ENCODE measurements around the gene CTDSPL2. TPM values are rescaled to one million over a fixed set of nuclear protein-coding genes. Genes with fewer than 3 reads are reported as not detected.
"Not testable (repeated sequence)": the region's sequence is repeated elsewhere in the genome, so short reads cannot be mapped to it uniquely, and the experiment has no call there.

CTDSPL2 gene
- total RNA-seq, 4 donors from 2014 or later: 52.0 to 84.8 (median 62.8) TPM

DNA sequence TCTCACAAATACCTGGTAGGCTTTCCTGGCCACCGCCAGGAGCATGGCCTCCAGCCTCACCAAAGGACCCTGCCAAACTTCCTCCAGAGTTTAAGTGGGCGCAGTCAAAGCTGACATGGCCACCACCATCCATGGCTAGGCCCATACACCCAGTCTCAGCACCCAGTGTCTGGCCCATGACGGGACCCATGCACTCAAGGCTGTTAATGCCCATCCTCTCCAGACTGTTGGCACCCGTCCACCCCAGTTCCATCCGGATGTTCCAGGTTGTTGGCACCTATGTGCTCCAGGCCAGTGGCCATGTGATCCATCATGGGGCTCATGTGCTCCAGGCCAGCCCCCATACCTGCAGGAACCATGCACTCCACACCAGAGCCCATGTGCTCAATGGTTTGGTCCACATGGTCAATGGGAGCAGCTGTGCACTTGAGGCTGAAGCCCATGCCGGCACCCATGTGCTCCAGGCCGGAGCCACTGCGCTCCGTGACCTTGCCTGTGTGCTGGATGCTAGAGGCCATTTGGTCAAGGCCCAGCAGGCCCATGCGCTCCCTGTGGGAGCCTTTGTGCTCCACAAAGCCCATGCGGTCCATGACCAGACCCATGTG lies 20.4 kb downstream of the CTDSPL2 start:
- TF ChIP-seq POLR2AphosphoS5 (IDR thresholded peaks at IDR 0.05) (no peak), CTCF (IDR thresholded peaks at IDR 0.05) (no peak), POLR2A (IDR thresholded peaks at IDR 0.05) (no peak), EP300 (IDR thresholded peaks at IDR 0.05; ENCODE audit: low read depth) (no peak)
- intact Hi-C loops (cut with DNase I; ENCODE audit: low total_unique reads) (no loop called here), in situ Hi-C loops (cut with MboI; ENCODE audit: low pct_ligation_motif_present in 1 of 4, low pct_unique_long_range_greater_than_20kb in 1 of 4, low sequenced_read_pairs in 3 of 4) (no loop called here)
- no peak overlapping the region for H3K27ac ChIP-seq
- no peaks in the 10 kb centered on the region for H3K9me3 ChIP-seq
- WGBS, 2 donors (ENCODE audit: low coverage in 1 of 2): 99% methylated on average over 11 of the region's 11 CpGs; no CpG with 5 or more reads in 1 of the 2 donors
- H3K4me3 ChIP-seq: no peak overlapping the region
- no peaks in the 10 kb centered on the region for H3K27me3 ChIP-seq
- peaks cover 0 to 6% (median 0%) of the 10 kb centered on the region in 4 donors for H3K4me1 ChIP-seq
- no peak for DNase-seq
- H3K36me3 ChIP-seq: no peaks in the 10 kb centered on the region

GRCh38 chr15:44450172-44450571 lies 22.7 kb downstream of the CTDSPL2 start:
- intact Hi-C loops (cut with DNase I; ENCODE audit: low total_unique reads): no loop called here
- H3K27me3 ChIP-seq: no peaks in the 10 kb centered on the region

GRCh38 chr15:44453578-44454283 lies 26.3 kb downstream of the CTDSPL2 start:
- H3K27me3 ChIP-seq; DNase-seq; in situ Hi-C loops (cut with MboI; ENCODE audit: low pct_ligation_motif_present in 1 of 4, low pct_unique_long_range_greater_than_20kb in 1 of 4, low sequenced_read_pairs in 3 of 4); H3K27ac ChIP-seq; H3K36me3 ChIP-seq; H3K9me3 ChIP-seq; intact Hi-C loops (cut with DNase I; ENCODE audit: low total_unique reads); H3K4me3 ChIP-seq: not testable (repeated sequence)
- 94 to 96% methylated on average over 2 to 6 of the region's 6 CpGs for WGBS, 2 donors (ENCODE audit: low coverage in 1 of 2)
- peaks cover 6 to 14% (median 8%) of the 10 kb centered on the region in 4 donors for H3K4me1 ChIP-seq

More at GRCh38 chr15:44450172-44450571, 22.7 kb downstream of the CTDSPL2 start:
- no peak overlapping the region for H3K4me3 ChIP-seq
- peaks cover 0 to 6% (median 0%) of the 10 kb centered on the region in 4 donors for H3K4me1 ChIP-seq
- H3K9me3 ChIP-seq: no peaks in the 10 kb centered on the region
- in situ Hi-C loops (cut with MboI; ENCODE audit: low pct_ligation_motif_present in 1 of 4, low pct_unique_long_range_greater_than_20kb in 1 of 4, low sequenced_read_pairs in 3 of 4): no loop called here
- WGBS, 2 donors (ENCODE audit: low coverage in 1 of 2): 42 to 71% methylated on average over 1 of the region's 1 CpG
- DNase-seq: no peak
- no peak for TF ChIP-seq POLR2A (IDR thresholded peaks at IDR 0.05)
- no peak for TF ChIP-seq POLR2AphosphoS5 (IDR thresholded peaks at IDR 0.05)
- TF ChIP-seq EP300 (IDR thresholded peaks at IDR 0.05; ENCODE audit: low read depth): no peak
- TF ChIP-seq CTCF (IDR thresholded peaks at IDR 0.05): no peak
- H3K27ac ChIP-seq: no peak overlapping the region
- no peaks in the 10 kb centered on the region for H3K36me3 ChIP-seq

- TF ChIP-seq POLR2A (IDR thresholded peaks at IDR 0.05) (no peak), EP300 (IDR thresholded peaks at IDR 0.05; ENCODE audit: low read depth) (no peak), POLR2AphosphoS5 (IDR thresholded peaks at IDR 0.05) (no peak), CTCF (IDR thresholded peaks at IDR 0.05) (no peak)
- in situ Hi-C loops (cut with MboI; ENCODE audit: low pct_ligation_motif_present in 1 of 4, low pct_unique_long_range_greater_than_20kb in 1 of 4, low sequenced_read_pairs in 3 of 4): no loop called here
- intact Hi-C loops (cut with DNase I; ENCODE audit: low total_unique reads): no loop called here
Measured at GRCh38 chr15:44458429-44458828, 31.0 kb downstream of the CTDSPL2 start.

More at GRCh38 chr15:44458429-44458828, 31.0 kb downstream of the CTDSPL2 start:
- Histone ChIP-seq H3K4me3 (no peak overlapping the region), H3K27ac (no peak overlapping the region), H3K4me1 (peaks cover 6 to 9% (median 7%) of the 10 kb centered on the region in 4 donors), H3K9me3 (no peaks in the 10 kb centered on the region), H3K36me3 (peaks cover 0 to 16% (median 7%) of the 10 kb centered on the region in 4 donors), H3K27me3 (no peaks in the 10 kb centered on the region)
- 46 to 52% methylated on average over 4 of the region's 4 CpGs for WGBS, 2 donors (ENCODE audit: low coverage in 1 of 2)
- DNase-seq: no peak

Measured in transverse colon (tissue), 4 donors.